DOHH2 (cell line): ENCODE measurements around the gene METTL24.

ENCODE experiments used
- H3F3A ChIP-seq: fragments of 200-600 bp; sonication (generic), shearing (Covaris generic); 2 replicates; pipeline ENCODE4 v1.6.0; 2016; ENCODE audit warnings: antibody characterized with exemption, mild to moderate bottlenecking; ENCODE audit not compliant: control insufficient read depth, insufficient read depth
- H3K27ac ChIP-seq: fragments of 200-600 bp; sonication (generic); 2 replicates; pipeline ENCODE4 v1.5.1; 2014; ENCODE audit warnings: low read depth, mild to moderate bottlenecking, low read length, moderate library complexity
- H3K27me3 ChIP-seq: fragments of 200-600 bp; sonication (generic); 2 replicates; pipeline ENCODE4 v1.6.1; 2014; ENCODE audit warnings: mild to moderate bottlenecking, low read length, mixed read lengths; ENCODE audit not compliant: control insufficient read depth
- H3K36me3 ChIP-seq: fragments of 200-600 bp; sonication (generic); 2 replicates; pipeline ENCODE4 v1.6.1; 2014; ENCODE audit warnings: mild to moderate bottlenecking, low read length, moderate library complexity, mixed read lengths; ENCODE audit not compliant: control insufficient read depth
- H3K4me1 ChIP-seq: fragments of 200-600 bp; sonication (generic); 2 replicates; pipeline ENCODE4 v1.6.1; 2014; ENCODE audit warnings: mild to moderate bottlenecking, low read length, mixed read lengths; ENCODE audit not compliant: control insufficient read depth
- H3K4me2 ChIP-seq: fragments of 200-600 bp; sonication (generic); 2 replicates; pipeline ENCODE4 v1.6.0; 2014; ENCODE audit warnings: mild to moderate bottlenecking, low read length, moderate library complexity
- H3K4me3 ChIP-seq: fragments of 200-600 bp; sonication (generic); 2 replicates; pipeline ENCODE4 v1.5.1; 2014; ENCODE audit warnings: mild to moderate bottlenecking, low read length, mixed read lengths
- H3K79me2 ChIP-seq: fragments of 200-600 bp; sonication (generic); 2 replicates; pipeline ENCODE4 v1.6.1; 2014; ENCODE audit warnings: mild to moderate bottlenecking, low read length, mixed read lengths; ENCODE audit not compliant: control insufficient read depth
- H3K9me2 ChIP-seq: fragments of 200-600 bp; sonication (generic); replicated peaks from 2 replicates; pipeline ENCODE4 v1.6.1; 2014; ENCODE audit warnings: mild to moderate bottlenecking, low read length, mixed read lengths; ENCODE audit not compliant: control insufficient read depth
- H3K9me3 ChIP-seq: fragments of 200-600 bp; sonication (generic); 2 replicates; pipeline ENCODE4 v1.6.1; 2014; ENCODE audit warnings: antibody characterized with exemption, low read length, mixed read lengths; ENCODE audit not compliant: control insufficient read depth, insufficient read depth
- H4K20me1 ChIP-seq: fragments of 200-600 bp; sonication (generic); 2 replicates; pipeline ENCODE4 v1.6.0; 2014; ENCODE audit warnings: low read depth, mild to moderate bottlenecking, antibody characterized with exemption, low read length, moderate library complexity; ENCODE audit not compliant: control insufficient read depth, insufficient read depth
- EZH2phosphoT487 ChIP-seq: fragments of 200-600 bp; sonication (generic); IDR thresholded peaks from 2 replicates; pipeline ENCODE4 v1.6.1; 2017; ENCODE audit warnings: borderline replicate concordance, mild to moderate bottlenecking, antibody characterized with exemption, low read length, moderate library complexity, mixed read lengths
- TF ChIP-seq, protein P1 (sequence below): fragments of 200-600 bp; sonication (generic); IDR thresholded peaks from one replicate; pipeline ENCODE4 v1.5.1; 2014; ENCODE audit warnings: antibody characterized with exemption, mild to moderate bottlenecking, low read depth, low read length; ENCODE audit not compliant: poor library complexity, severe bottlenecking

Gene METTL24

DNA sequence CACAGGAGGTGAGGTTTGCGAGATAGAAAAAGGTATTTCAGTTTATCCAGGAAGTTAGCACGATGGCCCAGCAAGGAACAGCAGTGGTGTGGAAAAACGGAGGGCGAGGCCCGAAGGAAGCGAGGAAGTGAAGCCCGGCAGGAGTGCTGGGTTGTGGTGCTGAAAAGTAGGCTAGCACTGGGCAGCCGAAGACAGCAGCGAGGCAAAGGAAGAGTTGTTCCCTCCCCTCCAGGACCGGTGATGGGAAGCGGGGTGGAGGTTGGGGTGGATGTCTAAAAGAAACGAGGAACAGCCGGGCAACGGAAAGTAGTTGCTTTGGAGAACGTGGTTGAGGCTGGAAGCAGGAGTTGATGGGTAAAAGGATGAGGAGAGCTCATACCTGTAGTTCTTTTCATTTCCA lies 1.4 kb downstream of the METTL24 start:
- Histone ChIP-seq H3K27me3 (0 out of 2 replicates have a peak, but pooled peaks cover 4% of the 10 kb centered on the region), H3K4me1 (no peaks in the 10 kb centered on the region), H3K4me3 (no peak overlapping the region), H3K27ac (no peak overlapping the region), H3K4me2 (no peak overlapping the region), H3K9me2 (no peaks in the 10 kb centered on the region), H3K9me3 (peaks cover 3% of the 10 kb centered on the region; the same call in 1 of the 2 replicates), H4K20me1 (no peaks in the 10 kb centered on the region), H3K36me3 (no peaks in the 10 kb centered on the region), H3K79me2 (no peaks in the 10 kb centered on the region), H3F3A (no peaks in the 10 kb centered on the region)
- TF ChIP-seq EZH2phosphoT487, result no peak
- TF ChIP-seq, protein P1, sequence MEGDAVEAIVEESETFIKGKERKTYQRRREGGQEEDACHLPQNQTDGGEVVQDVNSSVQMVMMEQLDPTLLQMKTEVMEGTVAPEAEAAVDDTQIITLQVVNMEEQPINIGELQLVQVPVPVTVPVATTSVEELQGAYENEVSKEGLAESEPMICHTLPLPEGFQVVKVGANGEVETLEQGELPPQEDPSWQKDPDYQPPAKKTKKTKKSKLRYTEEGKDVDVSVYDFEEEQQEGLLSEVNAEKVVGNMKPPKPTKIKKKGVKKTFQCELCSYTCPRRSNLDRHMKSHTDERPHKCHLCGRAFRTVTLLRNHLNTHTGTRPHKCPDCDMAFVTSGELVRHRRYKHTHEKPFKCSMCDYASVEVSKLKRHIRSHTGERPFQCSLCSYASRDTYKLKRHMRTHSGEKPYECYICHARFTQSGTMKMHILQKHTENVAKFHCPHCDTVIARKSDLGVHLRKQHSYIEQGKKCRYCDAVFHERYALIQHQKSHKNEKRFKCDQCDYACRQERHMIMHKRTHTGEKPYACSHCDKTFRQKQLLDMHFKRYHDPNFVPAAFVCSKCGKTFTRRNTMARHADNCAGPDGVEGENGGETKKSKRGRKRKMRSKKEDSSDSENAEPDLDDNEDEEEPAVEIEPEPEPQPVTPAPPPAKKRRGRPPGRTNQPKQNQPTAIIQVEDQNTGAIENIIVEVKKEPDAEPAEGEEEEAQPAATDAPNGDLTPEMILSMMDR, result no peak

DNA sequence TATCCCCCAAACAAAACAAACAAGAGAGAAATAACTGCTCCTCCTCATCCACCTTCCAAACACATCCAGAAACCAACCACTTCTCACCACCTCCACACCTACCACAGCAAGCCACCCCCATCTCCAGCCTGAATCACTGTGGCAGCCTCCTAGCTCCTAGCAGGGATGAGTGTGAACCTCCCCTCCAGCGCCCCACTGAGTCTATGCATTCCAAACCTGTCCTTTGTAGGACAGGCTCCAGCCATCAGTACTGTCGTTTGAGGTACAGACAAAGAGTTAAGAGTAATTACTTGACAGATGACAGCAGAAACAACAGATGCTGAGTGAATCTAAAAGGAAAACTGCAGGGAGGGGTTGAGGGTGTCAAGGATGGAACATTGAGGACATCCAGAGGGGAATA lies 2.4 kb downstream of the METTL24 start:
- no peak overlapping the region for H3K4me2 ChIP-seq
- 0 out of 2 replicates have a peak, but pooled peaks cover 4% of the 10 kb centered on the region for H3K27me3 ChIP-seq
- no peaks in the 10 kb centered on the region for H3K4me1 ChIP-seq
- TF ChIP-seq EZH2phosphoT487, result no peak
- TF ChIP-seq, protein P1, result no peak
- no peaks in the 10 kb centered on the region for H3K79me2 ChIP-seq
- H3K27ac ChIP-seq, result no peak overlapping the region
- H3K36me3 ChIP-seq, result no peaks in the 10 kb centered on the region
- H3K9me2 ChIP-seq, result no peaks in the 10 kb centered on the region
- H3F3A ChIP-seq, result no peaks in the 10 kb centered on the region
- H4K20me1 ChIP-seq, result no peaks in the 10 kb centered on the region
- no peak overlapping the region for H3K4me3 ChIP-seq
- H3K9me3 ChIP-seq, result peaks cover 3% of the 10 kb centered on the region; the same call in 1 of the 2 replicates

DNA sequence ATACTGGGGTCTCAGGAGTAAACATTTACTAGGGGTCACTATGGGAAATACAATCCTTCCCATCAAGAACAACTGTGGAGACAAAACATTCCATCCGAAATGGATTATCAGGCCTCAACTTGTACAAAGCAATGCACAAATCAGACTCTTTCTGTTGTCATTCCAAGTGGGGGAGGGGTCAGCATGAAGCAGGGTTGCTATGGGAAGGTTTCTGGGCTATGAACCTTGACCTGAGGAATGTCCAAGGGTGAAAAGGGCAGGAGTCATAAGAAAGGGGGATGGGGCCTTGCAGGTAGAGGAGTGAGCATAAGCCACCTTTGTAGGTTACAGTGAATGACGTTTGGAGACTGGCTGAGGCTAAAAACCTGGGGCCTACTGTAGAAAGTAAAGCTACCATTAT lies 3.1 kb downstream of the METTL24 start:
- Histone ChIP-seq H3K4me1 (no peaks in the 10 kb centered on the region), H3K27ac (no peak overlapping the region), H3K4me3 (no peak overlapping the region), H3K4me2 (no peak overlapping the region), H4K20me1 (no peaks in the 10 kb centered on the region), H3K27me3 (0 out of 2 replicates have a peak, but pooled peaks cover 4% of the 10 kb centered on the region), H3K9me3 (peaks cover 3% of the 10 kb centered on the region; the same call in 1 of the 2 replicates), H3K9me2 (no peaks in the 10 kb centered on the region), H3K79me2 (no peaks in the 10 kb centered on the region), H3K36me3 (no peaks in the 10 kb centered on the region), H3F3A (no peaks in the 10 kb centered on the region)
- no peak for TF ChIP-seq EZH2phosphoT487
- TF ChIP-seq, protein P1, result no peak
